CD14-positive monocyte (primary cell): Measurements from ENCODE around the gene OAF. TPM values are rescaled to one million over a fixed set of nuclear protein-coding genes. Genes with fewer than 3 reads are reported as not detected.

Experiments
- DNase-seq, 3 donors: peaks; one replicate each; pipeline ENCODE4 v3.0.0-alpha.2; 2011 to 2022
- H2AFZ ChIP-seq: 2 replicates; pipeline ENCODE4 v1.6.0; 2012; ENCODE audit warnings: mild to moderate bottlenecking, low read depth, low read length, inconsistent platforms; ENCODE audit not compliant: insufficient read depth, poor library complexity, severe bottlenecking
- H3K27ac ChIP-seq, 2 donors: 1 replicate in 1 of 2; 2 replicates in 1 of 2; pipeline ENCODE4 v1.5.1; 2012 to 2013; ENCODE audit warnings: low read length in 2 of 2, control low read depth in 1 of 2, inconsistent platforms in 1 of 2, low read depth in 1 of 2, mild to moderate bottlenecking in 1 of 2
- H3K27me3 ChIP-seq, 2 donors: one replicate each; pipeline versions ENCODE4 v1.6.0 to v1.6.1; 2011 to 2013; ENCODE audit warnings: low read length in 2 of 2; ENCODE audit not compliant: control insufficient read depth in 2 of 2, insufficient read depth in 2 of 2
- H3K36me3 ChIP-seq, 2 donors: replicated peaks in 1 of 2; 1 replicate in 1 of 2; 2 replicates in 1 of 2; pipeline versions ENCODE4 v1.5.1 to v1.6.1; 2012 to 2013; ENCODE audit warnings: low read length in 2 of 2, control low read depth in 1 of 2, inconsistent platforms in 1 of 2, mild to moderate bottlenecking in 1 of 2; ENCODE audit not compliant: insufficient read depth in 2 of 2, control insufficient read depth in 1 of 2
- H3K4me1 ChIP-seq, 2 donors: 1 replicate in 1 of 2; 2 replicates in 1 of 2; pipeline versions ENCODE4 v1.5.1 to v1.6.1; 2012 to 2013; ENCODE audit warnings: low read length in 2 of 2, control low read depth in 1 of 2, inconsistent platforms in 1 of 2, mild to moderate bottlenecking in 1 of 2, moderate library complexity in 1 of 2; ENCODE audit not compliant: insufficient read depth in 2 of 2, control insufficient read depth in 1 of 2
- H3K4me2 ChIP-seq: replicated peaks from 2 replicates; pipeline ENCODE3; 2012; ENCODE audit warnings: low read length, moderate library complexity, mild to moderate bottlenecking; ENCODE audit not compliant: poor library complexity, severe bottlenecking; ENCODE audit errors: extremely low read depth
- H3K4me3 ChIP-seq, 3 experiments: fragments of 200-600 bp in 1 of 3; sonication (generic) in 1 of 3; replicated peaks in 1 of 3; 1 replicate in 2 of 3; 2 replicates in 1 of 3; pipeline ENCODE4 v1.5.1; 2011 to 2013; ENCODE audit warnings: low read length in 3 of 3, mild to moderate bottlenecking in 3 of 3, control low read depth in 2 of 3, low read depth in 2 of 3, inconsistent platforms in 1 of 3, moderate library complexity in 1 of 3
- H3K79me2 ChIP-seq: 2 replicates; pipeline ENCODE4 v1.6.0; 2012; ENCODE audit warnings: mild to moderate bottlenecking, control low read depth, inconsistent platforms, low read length, moderate library complexity; ENCODE audit not compliant: insufficient read depth
- H3K9ac ChIP-seq: 2 replicates; pipeline ENCODE4 v1.6.0; 2017; ENCODE audit warnings: low read length, mild to moderate bottlenecking; ENCODE audit not compliant: insufficient read depth, poor library complexity, severe bottlenecking
- H3K9me3 ChIP-seq, 2 donors: replicated peaks in 1 of 2; 1 replicate in 1 of 2; 2 replicates in 1 of 2; pipeline versions ENCODE4 v1.5.1 to v1.6.1; 2012 to 2013; ENCODE audit warnings: low read length in 2 of 2, control low read depth in 1 of 2; ENCODE audit not compliant: control insufficient read depth in 1 of 2, insufficient read depth in 1 of 2
- H4K20me1 ChIP-seq: 2 replicates; pipeline ENCODE4 v1.6.0; 2012; ENCODE audit warnings: mild to moderate bottlenecking, low read length, control low read depth, moderate library complexity; ENCODE audit not compliant: insufficient read depth
- H3K27ac Mint-ChIP-seq, 7 donors: one replicate each; pipeline ENCODE4 v1.8.0; 2020; ENCODE audit warnings: mild to moderate bottlenecking in 7 of 7, mixed read lengths in 7 of 7, moderate library complexity in 6 of 7, inconsistent platforms in 2 of 7
- H3K27me3 Mint-ChIP-seq, 3 donors: one replicate each; pipeline ENCODE4 v1.8.0; 2021 to 2022; ENCODE audit warnings: low read depth in 3 of 3, mild to moderate bottlenecking in 3 of 3, mixed read lengths in 3 of 3, moderate library complexity in 3 of 3, inconsistent platforms in 1 of 3
- H3K36me3 Mint-ChIP-seq, 2 donors: one replicate each; pipeline ENCODE4 v1.8.0; 2020; ENCODE audit warnings: mixed read lengths in 2 of 2, inconsistent platforms in 1 of 2, mild to moderate bottlenecking in 1 of 2
- H3K4me1 Mint-ChIP-seq: one replicate; pipeline ENCODE4 v1.8.0; 2020; ENCODE audit warnings: mild to moderate bottlenecking, mixed read lengths
- H3K4me3 Mint-ChIP-seq, 2 donors: one replicate each; pipeline ENCODE4 v1.8.0; 2020; ENCODE audit warnings: mild to moderate bottlenecking in 2 of 2, mixed read lengths in 2 of 2, moderate library complexity in 1 of 2
- H3K9me3 Mint-ChIP-seq, 7 donors: one replicate each; pipeline ENCODE4 v1.8.0; 2020 to 2022; ENCODE audit warnings: mixed read lengths in 7 of 7, mild to moderate bottlenecking in 6 of 7, moderate library complexity in 6 of 7, inconsistent platforms in 2 of 7
- CTCF ChIP-seq: fragments of 200-600 bp; IDR thresholded peaks from one replicate; pipeline ENCODE4 v1.8.0; 2022; ENCODE audit warnings: antibody characterized with exemption, mild to moderate bottlenecking
- WGBS: methylation state at CpG from one replicate; pipeline ENCODE4 v1.1.5; 2013; ENCODE audit warnings: missing lambda C conversion rate; ENCODE audit not compliant: insufficient coverage; 5-methylcytosine and 5-hydroxymethylcytosine counted together
- intact Hi-C, 2 donors: fragments of 100-400 bp; cut with micrococcal nuclease; formaldehyde crosslinking; loops; one replicate each; pipeline versions ENCODE4 v1.15.0 to v1.15.1; 2023
- polyA plus RNA-seq, 3 donors: library from polyadenylated mRNA; depleted of rRNA in 1 of 3; unstranded in 2 of 3; stranded (reverse) in 1 of 3; fragments of 300-500 nt in 2 of 3; fragments of >200 nt in 1 of 3; fragmentation: Illumina TruSeq in 2 of 3; gene quantifications; 1 replicate in 2 of 3; 2 replicates in 1 of 3; pipeline ENCODE4 v1.2.3, GENCODE V29; 2012 to 2021

OAF gene
- polyA plus RNA-seq, 3 donors: 31.5 to 57.2 (median 49.2) TPM

- Histone ChIP-seq H2AFZ (no peak overlapping the region), H3K36me3 (no peaks in the 10 kb centered on the region), H3K4me1 (peaks cover 10% of the 10 kb centered on the region in 2 donors), H3K79me2 (no peaks in the 10 kb centered on the region), H3K4me3 (no peak overlapping the region), H3K4me2 (no peak overlapping the region), H4K20me1 (no peaks in the 10 kb centered on the region), H3K9ac (no peak overlapping the region), H3K27me3 (no peaks in the 10 kb centered on the region), H3K9me3 (no peaks in the 10 kb centered on the region), H3K27ac (no peak overlapping the region)
- intact Hi-C loops: no loop called here
- H3K4me3 Mint-ChIP-seq: no peak overlapping the region
- H3K9me3 Mint-ChIP-seq: peaks cover 0 to 2% (median 0%) of the 10 kb centered on the region in 7 donors
- WGBS: no CpG with 5 or more reads among the region's 7 CpGs
- H3K36me3 Mint-ChIP-seq: no peaks in the 10 kb centered on the region
- no peak for TF ChIP-seq CTCF
- no peak overlapping the region for H3K27ac Mint-ChIP-seq
- peaks cover 16% of the 10 kb centered on the region for H3K4me1 Mint-ChIP-seq
- peaks cover 5 to 22% (median 21%) of the 10 kb centered on the region in 3 donors for H3K27me3 Mint-ChIP-seq
- DNase-seq: no peak
These were observed 25.7 kb upstream of the OAF start for GRCh38 chr11:120184946-120185705.

- Histone ChIP-seq H2AFZ (no peak overlapping the region), H3K4me2 (no peak overlapping the region), H3K9me3 (no peaks in the 10 kb centered on the region), H3K27ac (no peak overlapping the region), H3K9ac (no peak overlapping the region), H3K36me3 (no peaks in the 10 kb centered on the region), H4K20me1 (no peaks in the 10 kb centered on the region), H3K27me3 (no peaks in the 10 kb centered on the region), H3K4me1 (peaks cover 2% of the 10 kb centered on the region in 2 donors), H3K4me3 (no peak overlapping the region), H3K79me2 (no peaks in the 10 kb centered on the region)
- Mint-ChIP-seq H3K36me3 (no peaks in the 10 kb centered on the region), H3K4me3 (no peak overlapping the region), H3K27ac (no peak overlapping the region), H3K9me3 (peaks cover 0 to 2% (median 0%) of the 10 kb centered on the region in 7 donors), H3K4me1 (peaks cover 12% of the 10 kb centered on the region), H3K27me3 (peaks cover 5 to 20% (median 16%) of the 10 kb centered on the region in 3 donors)
- WGBS: 80% methylated on average over 1 of the region's 3 CpGs
- no peak for TF ChIP-seq CTCF
- no peak for DNase-seq
- intact Hi-C loops: no loop called here
These were observed 25.0 kb upstream of the OAF start for GRCh38 chr11:120185706-120186455.
